ENCODE measurements around the gene RPL7L1. TPM values are rescaled to one million over a fixed set of nuclear protein-coding genes. Genes with fewer than 3 reads are reported as not detected.

RPL7L1 gene
- total and polyA plus RNA-seq, 2 of the 13 experiments (the other 11 are each of a cell fraction or from before 2014, with no cell fraction given) = 51.6 to 179 TPM

GRCh38 chr6:42938987-42939809 lies 59.8 kb downstream of the RPL7L1 start (continued):
- TF ChIP-seq SKIL (CRISPR knock-in tag; IDR thresholded peaks at IDR 0.05; ENCODE audit: borderline replicate concordance) (peak; percentile 91), ZNF335 (CRISPR knock-in tag; IDR thresholded peaks at IDR 0.05) (peak; percentile 62; the same call in 1 of the 2 replicates), ISX (CRISPR knock-in tag; conservative IDR thresholded peaks at IDR 0.05) (no peak), ZNF75D (CRISPR knock-in tag; IDR thresholded peaks at IDR 0.05; ENCODE audit: borderline replicate concordance) (no peak), ZNF615 (CRISPR knock-in tag; IDR thresholded peaks at IDR 0.05; ENCODE audit: borderline replicate concordance) (no peak), YEATS2 (CRISPR knock-in tag; IDR thresholded peaks at IDR 0.05; ENCODE audit: borderline replicate concordance) (peak; percentile 68; the same call in 1 of the 2 replicates), AFF4 (CRISPR knock-in tag; IDR thresholded peaks at IDR 0.05) (no peak; the same call in 1 of the 2 replicates), REXO4 (CRISPR knock-in tag; IDR thresholded peaks at IDR 0.05; ENCODE audit: borderline replicate concordance) (no peak), HDAC6 (IDR thresholded peaks at IDR 0.05; ENCODE audit: low read depth, low read length) (no peak), SP5 (CRISPR knock-in tag; IDR thresholded peaks at IDR 0.05; ENCODE audit: borderline replicate concordance, low read depth) (peak; percentile 96), PITX1 (CRISPR knock-in tag; IDR thresholded peaks at IDR 0.05) (peak; percentile 78; the same call in 1 of the 2 replicates), CC2D1A (CRISPR knock-in tag; IDR thresholded peaks at IDR 0.05) (peak; percentile 73; the same call in 1 of the 2 replicates), DMTF1 (CRISPR knock-in tag; IDR thresholded peaks at IDR 0.05) (peak; percentile 84; the same call in 1 of the 2 replicates), GPN1 (CRISPR knock-in tag; IDR thresholded peaks at IDR 0.05; ENCODE audit: borderline replicate concordance) (no peak), JUNB (CRISPR knock-in tag; IDR thresholded peaks at IDR 0.05; ENCODE audit: borderline replicate concordance) (no peak), SMYD3 (CRISPR knock-in tag; IDR thresholded peaks at IDR 0.05) (no peak; the same call in 1 of the 2 replicates), ZNF616 (CRISPR knock-in tag; IDR thresholded peaks at IDR 0.05; ENCODE audit: low read depth) (no peak; the same call in 1 of the 2 replicates), NONO (IDR thresholded peaks at IDR 0.05) (no peak), NONO (CRISPR knock-in tag; conservative IDR thresholded peaks at IDR 0.05) (peak; percentile 97)
